Osteoblast (primary cell): Measurements from ENCODE around the gene ARHGEF28. TPM values are rescaled to one million over a fixed set of nuclear protein-coding genes. Genes with fewer than 3 reads are reported as not detected.

Source experiments
- DNase-seq: peaks from one replicate; pipeline ENCODE4 v3.0.0; 2011; ENCODE audit warnings: low spot score, mixed read lengths; ENCODE audit not compliant: insufficient read length; ENCODE audit errors: missing footprints
- H2AFZ ChIP-seq: 2 replicates; pipeline ENCODE4 v1.6.0; 2011; ENCODE audit warnings: mild to moderate bottlenecking, low read length
- H3K27ac ChIP-seq: 2 replicates; pipeline ENCODE4 v1.5.1; 2011; ENCODE audit warnings: mild to moderate bottlenecking, low read depth, low read length, moderate library complexity
- H3K27me3 ChIP-seq: 2 replicates; pipeline ENCODE4 v1.6.0; 2012; ENCODE audit warnings: mild to moderate bottlenecking, control low read depth, inconsistent platforms, low read length, moderate library complexity; ENCODE audit not compliant: insufficient read depth
- H3K36me3 ChIP-seq: 2 replicates; pipeline ENCODE4 v1.5.1; 2011; ENCODE audit warnings: mild to moderate bottlenecking, low read length, control low read depth, moderate library complexity; ENCODE audit not compliant: insufficient read depth
- H3K4me1 ChIP-seq: 2 replicates; pipeline ENCODE4 v1.5.1; 2011; ENCODE audit warnings: mild to moderate bottlenecking, low read length, control low read depth, moderate library complexity; ENCODE audit not compliant: insufficient read depth
- H3K4me2 ChIP-seq: 2 replicates; pipeline ENCODE4 v1.6.0; 2011; ENCODE audit warnings: mild to moderate bottlenecking, low read length; ENCODE audit not compliant: insufficient read depth
- H3K4me3 ChIP-seq: fragments of 200-600 bp; sonication (generic); 3 replicates; pipeline ENCODE4 v1.5.1; 2012; ENCODE audit warnings: mild to moderate bottlenecking, low read length, inconsistent platforms; ENCODE audit not compliant: insufficient read depth
- H3K79me2 ChIP-seq: 2 replicates; pipeline ENCODE4 v1.6.0; 2012; ENCODE audit warnings: mild to moderate bottlenecking, low read length, control low read depth, inconsistent platforms; ENCODE audit not compliant: insufficient read depth
- H3K9me3 ChIP-seq: 2 replicates; pipeline ENCODE4 v1.5.1; 2011; ENCODE audit warnings: low read depth, low read length, control low read depth
- H4K20me1 ChIP-seq: 2 replicates; pipeline ENCODE4 v1.6.0; 2012; ENCODE audit warnings: mild to moderate bottlenecking, low read length, control low read depth; ENCODE audit not compliant: insufficient read depth
- CTCF ChIP-seq: IDR thresholded peaks from 2 replicates; pipeline ENCODE4 v1.5.1; 2011; ENCODE audit warnings: mild to moderate bottlenecking, low read depth, low read length, moderate library complexity; ENCODE audit errors: extremely low read depth
- total RNA-seq: library from RNA; depleted of rRNA; stranded (reverse); fragments of >200 nt; gene quantifications from 2 replicates; pipeline ENCODE4 v1.2.3, GENCODE V29; 2012

Gene ARHGEF28
- total RNA-seq, 1 donor = 64.4 TPM

DNA sequence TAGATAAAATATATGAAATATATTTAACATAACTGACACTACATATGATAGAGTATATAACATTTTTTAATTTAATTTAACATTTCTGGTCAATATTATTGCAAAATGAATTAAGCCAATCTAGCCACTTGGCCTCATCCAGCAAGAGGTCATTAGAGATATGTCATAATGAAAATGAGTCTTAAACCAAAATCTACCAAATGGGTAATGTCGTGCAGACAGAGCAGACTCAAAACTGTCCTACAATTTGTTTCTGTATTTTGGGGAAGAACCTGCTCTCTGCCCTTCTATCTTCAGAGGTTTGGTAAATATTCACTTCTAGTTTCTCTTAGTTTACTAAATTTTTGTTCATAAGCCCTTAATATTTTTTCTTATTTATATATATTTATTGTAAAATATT lies 61.4 kb downstream of the ARHGEF28 start:
- H3K4me3 ChIP-seq = no peak overlapping the region
- H2AFZ ChIP-seq = no peak overlapping the region
- H3K4me1 ChIP-seq = peaks cover 18% of the 10 kb centered on the region
- H3K36me3 ChIP-seq = no peaks in the 10 kb centered on the region
- no peak overlapping the region for H3K4me2 ChIP-seq
- H3K27me3 ChIP-seq = no peaks in the 10 kb centered on the region
- H4K20me1 ChIP-seq = no peaks in the 10 kb centered on the region
- no peak for TF ChIP-seq CTCF
- peaks cover 11% of the 10 kb centered on the region for H3K79me2 ChIP-seq
- DNase-seq = no peak
- no peaks in the 10 kb centered on the region for H3K9me3 ChIP-seq
- H3K27ac ChIP-seq = no peak overlapping the region

GRCh38 chr5:73690015-73690414 lies 64.0 kb downstream of the ARHGEF28 start:
- Histone ChIP-seq H3K9me3 (no peaks in the 10 kb centered on the region), H3K4me2 (no peak overlapping the region), H3K4me3 (no peak overlapping the region), H3K4me1 (peaks cover 43% of the 10 kb centered on the region), H3K36me3 (no peaks in the 10 kb centered on the region), H4K20me1 (no peaks in the 10 kb centered on the region), H3K79me2 (peaks cover 12% of the 10 kb centered on the region), H3K27me3 (no peaks in the 10 kb centered on the region), H2AFZ (no peak overlapping the region), H3K27ac (no peak overlapping the region)
- DNase-seq = no peak
- no peak for TF ChIP-seq CTCF

DNA sequence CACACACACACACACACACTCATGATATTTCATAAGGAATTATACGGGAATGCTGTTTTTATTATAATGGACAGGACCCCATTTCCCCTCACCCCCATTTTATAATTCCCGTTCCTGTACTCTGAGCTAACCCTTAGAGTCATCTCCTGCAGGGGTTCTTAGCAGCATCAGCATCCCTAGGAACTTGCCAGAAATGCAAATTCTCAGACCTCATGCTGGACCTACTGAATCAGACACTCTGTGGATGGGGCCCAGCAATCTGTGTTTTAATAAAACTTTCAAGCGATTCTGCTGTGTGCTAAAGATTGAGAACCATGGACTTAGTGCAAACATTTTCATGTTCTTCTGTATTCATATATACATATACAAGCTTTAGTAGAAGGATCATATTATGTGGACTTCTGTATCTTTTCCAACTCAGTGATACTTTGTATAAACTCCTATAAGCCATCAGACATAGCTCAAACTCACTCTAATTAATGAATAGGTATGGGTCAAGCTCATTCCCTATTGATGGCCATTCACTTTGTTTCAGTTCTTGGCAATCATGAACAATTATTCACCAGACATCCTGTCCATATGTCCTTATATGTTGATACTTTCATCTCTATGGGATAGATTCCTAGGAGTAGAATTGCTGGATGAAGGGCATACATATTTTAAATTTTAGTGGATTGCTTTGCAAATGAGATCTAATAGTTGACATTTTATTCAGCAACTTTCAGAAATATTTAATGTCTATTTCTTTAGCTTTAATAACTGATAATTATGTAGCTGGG lies 65.5 kb downstream of the ARHGEF28 start:
- Histone ChIP-seq H3K36me3 (no peaks in the 10 kb centered on the region), H3K27ac (peak overlapping the region; percentile 77)

More for the DNA sequence above, 65.5 kb downstream of the ARHGEF28 start:
- Histone ChIP-seq H3K9me3 (no peaks in the 10 kb centered on the region), H4K20me1 (no peaks in the 10 kb centered on the region), H3K4me2 (peak overlapping the region; percentile 44), H3K4me3 (no peak overlapping the region), H3K27me3 (no peaks in the 10 kb centered on the region), H3K4me1 (peaks cover 38% of the 10 kb centered on the region), H2AFZ (no peak overlapping the region), H3K79me2 (peaks cover 22% of the 10 kb centered on the region)
- no peak for DNase-seq
- no peak for TF ChIP-seq CTCF
